ENCODE data around the gene PTGES3.
"Not testable (repeated sequence)": the region's sequence is repeated elsewhere in the genome, so short reads cannot be mapped to it uniquely, and the experiment has no call there.

The PTGES3 gene

GRCh38 chr12:56704522-56704921 lies 16.4 kb upstream of the PTGES3 start:
- not testable (repeated sequence) for DNase-seq

DNA sequence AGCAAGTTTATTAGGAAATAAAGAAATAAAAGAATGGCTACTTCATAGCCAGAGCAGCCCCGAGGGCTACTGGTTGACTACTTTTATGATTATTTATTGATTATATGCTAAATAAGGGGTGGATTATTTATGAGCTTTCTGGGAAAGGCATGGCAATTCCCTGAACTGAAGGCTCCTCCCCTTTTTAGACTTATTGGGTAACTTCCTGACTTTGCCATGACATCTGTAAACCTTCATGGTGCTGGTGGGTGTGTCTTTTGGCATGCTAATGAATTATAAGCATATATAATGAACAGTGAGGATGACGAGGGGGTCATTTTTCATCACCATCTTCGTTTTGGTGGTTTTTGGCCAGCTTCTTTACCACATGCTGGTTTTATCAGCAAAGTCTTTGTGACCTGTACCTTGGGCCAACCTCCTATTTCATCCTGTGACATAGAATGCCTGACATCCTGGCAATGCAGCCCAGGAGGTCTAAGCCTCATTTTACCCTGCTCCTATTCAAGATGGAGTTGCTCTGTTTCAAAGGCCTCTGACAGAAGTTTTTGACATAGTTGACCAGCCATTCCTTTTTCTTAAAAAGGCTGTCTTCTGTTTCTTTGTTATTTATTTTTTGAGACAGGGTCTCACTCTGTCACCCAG lies 11.1 kb upstream of the PTGES3 start:
- DNase-seq = no peak

DNA sequence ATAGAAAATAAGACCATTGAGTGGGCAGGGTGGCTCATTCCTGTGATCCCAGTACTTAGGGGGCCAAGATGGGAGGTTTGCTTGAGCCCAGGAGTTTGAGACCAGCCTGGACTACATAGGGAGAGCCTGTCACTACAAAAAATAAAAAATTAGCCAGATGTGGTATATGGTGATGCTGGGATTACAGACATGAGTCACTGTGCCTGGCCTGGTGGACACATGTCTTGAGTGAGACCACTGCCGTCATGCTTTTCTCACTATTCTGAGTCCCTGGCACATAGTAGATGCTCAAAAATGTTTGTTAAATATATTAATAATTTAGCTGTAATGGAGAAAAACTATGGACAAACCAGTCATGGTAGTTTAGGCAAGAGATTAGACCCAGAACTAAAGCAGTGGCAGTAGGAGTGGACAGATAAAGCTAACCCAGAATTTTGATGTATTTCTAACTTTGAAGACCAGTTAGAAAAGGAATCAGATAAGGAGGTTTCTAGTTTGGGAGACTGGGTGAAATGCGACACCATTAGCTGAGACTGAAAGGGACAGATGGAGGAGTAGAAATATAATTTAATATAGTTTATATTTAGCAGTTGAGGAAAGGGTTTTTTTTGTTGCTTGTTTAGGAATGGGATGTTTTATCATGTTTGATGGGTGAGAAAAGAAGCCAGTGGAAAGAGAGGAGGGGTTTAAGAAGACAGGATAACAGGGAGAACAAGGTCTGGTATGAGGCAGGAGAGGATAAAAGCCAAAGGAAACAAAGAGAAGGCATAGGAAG lies 7.4 kb upstream of the PTGES3 start:
- DNase-seq = no peak

- DNase-seq = no peak
These were observed 6.1 kb upstream of the PTGES3 start for GRCh38 chr12:56694161-56694560.

GRCh38 chr12:56688846-56689109 lies 694 bp upstream of the PTGES3 start:
- no peak for DNase-seq

- peak; percentile 60 for DNase-seq
These were observed 608 bp downstream of the PTGES3 start for GRCh38 chr12:56687223-56688128.

GRCh38 chr12:56684745-56685359 lies 3.2 kb downstream of the PTGES3 start:
- no peak for DNase-seq

DNA sequence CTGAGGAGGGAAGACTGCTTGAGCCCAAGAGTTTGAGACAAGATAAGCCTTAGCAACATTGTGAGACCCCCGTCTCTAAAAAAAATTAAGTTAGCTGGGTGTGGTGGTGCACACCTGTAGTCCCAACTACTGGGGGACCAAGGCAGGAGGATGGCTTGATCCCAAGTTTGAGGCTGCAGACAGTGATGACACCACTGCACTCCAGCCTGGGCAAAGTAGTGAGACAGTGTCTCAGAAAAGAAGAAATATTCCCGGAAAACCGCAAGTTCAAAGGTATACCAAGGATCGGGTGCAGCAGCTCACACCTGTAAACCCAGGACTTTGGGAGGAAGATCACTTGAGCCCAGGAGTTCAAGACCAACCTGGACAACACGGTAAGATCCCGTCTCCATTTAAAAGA lies 5.8 kb downstream of the PTGES3 start:
- DNase-seq = no peak

DNA sequence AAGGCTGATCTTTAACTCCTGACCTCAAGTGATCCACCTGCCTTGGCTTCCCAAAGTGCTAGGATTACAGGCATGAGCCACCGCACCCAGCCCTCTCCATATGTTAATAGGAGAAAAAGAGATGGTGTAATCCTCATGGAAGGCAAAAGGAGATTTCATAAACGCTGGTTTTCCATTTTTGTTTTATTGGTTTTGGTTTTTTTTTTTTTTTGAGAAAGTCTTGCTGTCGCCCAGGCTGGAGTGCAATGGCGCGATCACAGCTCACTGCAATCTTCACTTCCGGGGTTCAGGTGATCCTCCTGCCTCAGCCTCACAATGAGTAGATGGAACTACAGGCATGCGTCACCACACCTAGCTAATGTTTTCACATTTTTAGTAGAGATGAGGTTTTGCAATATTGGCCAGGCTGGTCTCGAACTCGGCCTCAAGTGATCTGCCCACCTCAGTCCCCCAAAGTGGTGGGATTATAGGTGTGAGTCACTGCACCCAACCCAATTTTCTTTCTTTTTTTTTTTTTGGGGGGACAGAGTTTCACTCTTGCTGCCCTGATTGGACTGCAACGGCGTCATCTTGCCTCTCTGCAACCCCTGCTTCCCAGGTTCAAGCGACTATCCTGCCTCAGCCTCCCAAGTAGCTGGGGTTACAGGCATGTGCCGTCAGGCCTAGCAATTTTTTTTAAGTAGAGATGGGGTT lies 8.1 kb downstream of the PTGES3 start:
- DNase-seq = peak; percentile 18

GRCh38 chr12:56678852-56679251 lies 9.2 kb downstream of the PTGES3 start:
- DNase-seq = no peak

DNA sequence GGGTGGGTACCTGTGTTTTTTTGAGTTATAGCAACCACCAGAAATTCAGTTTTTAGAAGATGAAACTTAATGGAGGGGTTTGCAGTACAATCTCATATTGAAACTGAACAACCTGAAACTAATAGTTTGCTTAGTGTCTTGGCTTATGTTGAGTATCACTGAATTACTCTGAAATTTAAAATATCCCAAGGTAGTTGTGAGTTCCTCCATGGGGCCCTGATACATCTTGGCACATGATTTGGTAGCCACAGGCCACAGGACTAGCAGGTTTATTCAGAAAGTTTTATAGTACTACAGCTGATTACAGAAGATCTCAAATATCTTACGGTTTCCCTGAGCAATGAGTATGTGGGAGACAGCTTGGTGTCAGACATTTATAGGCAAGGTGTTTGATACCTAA lies 10.4 kb downstream of the PTGES3 start:
- DNase-seq = no peak

GRCh38 chr12:56676851-56677580 lies 11.1 kb downstream of the PTGES3 start:
- DNase-seq = no peak

DNA sequence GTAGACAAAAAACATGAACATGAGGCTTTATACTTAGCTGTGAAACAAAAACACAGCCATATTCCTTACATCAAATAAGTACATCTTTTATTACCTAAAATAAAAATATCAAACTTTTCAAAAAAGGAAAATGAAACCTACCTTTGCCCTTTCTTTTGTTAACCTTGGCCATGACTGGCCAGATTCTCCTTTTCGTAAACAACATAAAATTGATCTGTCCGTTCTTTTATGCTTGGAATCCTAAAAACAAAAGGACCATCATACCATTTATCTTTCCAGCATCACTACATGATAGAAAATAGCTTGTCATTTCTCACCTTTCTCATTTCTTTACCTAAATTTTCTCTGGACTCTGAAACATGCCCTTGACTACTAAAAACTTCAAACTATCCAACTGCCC lies 16.5 kb downstream of the PTGES3 start:
- no peak for DNase-seq

GRCh38 chr12:56670836-56671235 lies 17.2 kb downstream of the PTGES3 start:
- DNase-seq = no peak

DNA sequence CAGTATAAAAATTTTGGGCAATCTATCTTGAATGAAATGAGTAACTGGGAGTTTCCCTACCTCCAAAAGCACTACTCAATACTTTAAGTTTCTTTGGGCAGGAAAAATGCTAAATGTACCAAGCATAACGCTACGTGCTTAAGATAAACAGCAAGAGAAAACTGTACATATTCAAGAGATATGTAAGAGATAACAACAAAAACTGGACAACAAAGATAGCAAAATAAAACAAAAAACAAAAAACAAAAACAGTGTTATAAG lies 20.0 kb downstream of the PTGES3 start:
- DNase-seq = no peak

DNA sequence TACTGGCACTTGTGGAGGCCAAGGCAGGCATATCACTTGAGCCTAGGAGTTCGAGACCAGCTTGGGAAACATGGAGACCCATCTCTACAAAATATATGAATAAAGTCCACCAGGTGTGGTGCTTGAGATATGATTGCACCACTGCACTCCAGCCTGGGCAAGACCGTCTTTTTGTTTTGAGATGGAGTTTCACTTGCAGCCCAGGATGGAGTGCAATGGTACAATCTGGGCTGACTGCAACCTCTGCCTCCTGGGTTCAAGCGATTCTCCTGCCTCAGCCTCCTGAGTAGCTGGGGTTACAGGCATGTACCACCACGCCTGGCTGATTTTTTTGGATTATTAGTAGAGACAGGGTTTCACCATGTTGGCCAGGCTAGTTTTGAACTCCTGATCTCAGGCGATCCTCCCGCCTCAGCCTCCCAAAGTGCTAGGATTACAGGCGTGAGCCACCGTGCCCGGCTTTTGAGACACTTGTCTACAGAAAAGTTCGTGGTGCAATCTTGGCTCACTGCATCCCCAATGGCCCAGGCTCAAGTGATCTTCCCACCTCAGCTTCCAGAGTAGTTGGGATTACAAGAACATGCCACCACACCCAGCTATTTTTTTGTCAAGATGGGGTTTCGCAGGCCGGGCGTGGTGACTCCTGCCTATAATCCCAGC lies 26.0 kb downstream of the PTGES3 start:
- DNase-seq = no peak

DNA sequence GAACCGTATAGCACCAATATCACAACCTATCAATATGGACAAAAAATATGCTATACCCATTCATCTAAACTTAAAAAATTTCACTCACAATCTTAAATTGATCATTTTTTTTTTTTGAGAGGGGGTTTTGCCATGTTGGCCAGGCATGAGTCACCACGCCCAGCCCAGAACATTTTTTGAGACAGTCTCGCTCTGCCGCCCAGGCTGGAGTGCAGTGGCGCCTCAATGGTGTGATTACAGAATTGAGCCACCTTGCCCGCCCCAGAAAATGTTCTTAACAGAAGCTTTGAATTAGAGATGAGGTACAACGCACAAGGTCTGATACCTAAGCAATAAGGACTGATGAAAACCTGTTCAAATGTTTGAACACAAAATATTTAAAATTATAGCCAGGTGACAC lies 26.5 kb downstream of the PTGES3 start:
- no peak for DNase-seq

GRCh38 chr12:56658921-56659320 lies 29.2 kb downstream of the PTGES3 start:
- no peak for DNase-seq

DNA sequence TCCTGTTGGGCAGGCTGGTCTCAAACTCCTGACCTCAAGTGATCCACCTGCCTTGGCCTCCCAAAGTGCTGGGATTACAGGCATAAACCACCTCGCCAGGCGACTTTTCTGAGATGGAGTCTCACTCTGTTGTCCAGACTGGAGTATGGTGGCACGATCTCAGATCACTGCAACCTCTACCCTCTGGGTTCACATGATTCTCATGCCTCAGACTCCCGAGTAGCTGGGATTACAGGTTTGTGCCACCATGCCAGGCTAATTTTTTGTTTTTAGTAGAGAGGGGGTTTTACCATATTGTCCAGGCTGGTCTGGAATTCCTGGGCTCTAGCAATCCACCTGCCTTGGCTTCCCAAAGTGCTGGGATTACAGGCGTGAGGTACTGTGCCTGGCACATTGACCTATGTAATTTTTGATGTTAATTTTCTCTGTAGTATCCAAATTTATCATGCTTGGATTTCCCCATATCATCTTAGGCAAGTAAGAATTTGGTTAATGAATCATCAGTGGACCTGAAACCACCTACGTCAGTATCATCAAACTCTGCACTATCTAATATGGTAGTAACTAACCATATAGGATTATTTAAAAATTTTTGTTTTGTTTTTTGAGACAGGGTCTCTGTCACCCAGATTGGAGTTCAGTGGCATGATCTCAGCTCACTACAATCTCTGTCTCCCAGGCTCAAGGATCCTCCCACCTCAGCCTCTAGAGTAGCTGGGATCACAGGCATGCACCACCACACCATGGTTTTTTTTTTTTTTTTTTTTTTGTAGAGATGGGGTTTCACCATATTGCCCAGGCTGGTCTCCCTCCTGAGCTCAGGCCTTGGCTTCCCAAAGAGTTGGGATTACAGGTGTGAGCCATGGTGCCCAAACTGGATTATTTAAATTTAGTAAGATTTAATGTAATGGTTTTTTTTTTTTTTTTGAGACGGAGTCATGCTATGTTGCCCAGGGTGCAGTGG lies 30.4 kb downstream of the PTGES3 start:
- no peak for DNase-seq

DNA sequence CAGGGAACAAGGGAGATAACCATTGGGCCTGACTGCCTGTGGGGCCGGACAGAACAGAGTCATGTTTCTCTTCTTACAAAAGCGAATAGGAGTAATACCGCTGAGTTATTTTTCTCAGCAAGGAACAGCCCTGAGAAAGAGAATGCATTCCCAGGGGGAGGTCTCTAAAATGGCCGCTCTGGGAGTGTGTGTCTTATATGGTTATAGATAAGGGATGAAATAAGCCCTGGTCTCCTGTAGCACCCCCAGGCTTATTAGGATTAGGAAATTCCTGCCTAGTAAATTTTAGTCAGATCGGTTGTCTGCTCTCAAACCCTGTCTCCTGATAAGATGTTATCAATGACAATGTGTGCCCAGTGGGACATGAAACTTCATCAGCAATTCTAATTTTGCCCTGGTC lies 34.3 kb downstream of the PTGES3 start:
- DNase-seq = not testable (repeated sequence)

DNA sequence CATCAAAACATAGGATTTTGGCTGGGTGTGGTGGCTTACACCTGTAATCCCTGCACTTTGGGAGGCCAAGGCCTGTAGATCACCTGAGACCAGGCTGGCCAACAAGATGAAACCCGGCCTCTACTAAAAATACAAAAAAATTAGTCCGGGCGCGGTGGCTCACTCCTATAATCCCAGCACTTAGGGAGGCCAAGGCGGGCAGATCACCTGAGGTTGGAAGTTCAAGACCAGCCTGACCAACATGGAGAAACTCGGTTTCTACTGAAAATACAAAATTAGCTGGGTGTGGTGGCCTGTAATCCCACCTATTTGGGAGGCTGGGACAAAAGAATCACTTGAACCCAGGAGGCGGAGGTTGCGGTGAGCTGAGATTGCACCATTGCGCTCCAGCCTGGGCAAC lies 40.1 kb downstream of the PTGES3 start:
- DNase-seq = not testable (repeated sequence)
